ENCODE measurements around the gene CHTF18. TPM values are rescaled to one million over a fixed set of nuclear protein-coding genes. Genes with fewer than 3 reads are reported as not detected.

The CHTF18 gene
- total and polyA plus RNA-seq, 2 of the 4 experiments (the other 2 are of a cell fraction) = 3.2 to 21.4 TPM

DNA sequence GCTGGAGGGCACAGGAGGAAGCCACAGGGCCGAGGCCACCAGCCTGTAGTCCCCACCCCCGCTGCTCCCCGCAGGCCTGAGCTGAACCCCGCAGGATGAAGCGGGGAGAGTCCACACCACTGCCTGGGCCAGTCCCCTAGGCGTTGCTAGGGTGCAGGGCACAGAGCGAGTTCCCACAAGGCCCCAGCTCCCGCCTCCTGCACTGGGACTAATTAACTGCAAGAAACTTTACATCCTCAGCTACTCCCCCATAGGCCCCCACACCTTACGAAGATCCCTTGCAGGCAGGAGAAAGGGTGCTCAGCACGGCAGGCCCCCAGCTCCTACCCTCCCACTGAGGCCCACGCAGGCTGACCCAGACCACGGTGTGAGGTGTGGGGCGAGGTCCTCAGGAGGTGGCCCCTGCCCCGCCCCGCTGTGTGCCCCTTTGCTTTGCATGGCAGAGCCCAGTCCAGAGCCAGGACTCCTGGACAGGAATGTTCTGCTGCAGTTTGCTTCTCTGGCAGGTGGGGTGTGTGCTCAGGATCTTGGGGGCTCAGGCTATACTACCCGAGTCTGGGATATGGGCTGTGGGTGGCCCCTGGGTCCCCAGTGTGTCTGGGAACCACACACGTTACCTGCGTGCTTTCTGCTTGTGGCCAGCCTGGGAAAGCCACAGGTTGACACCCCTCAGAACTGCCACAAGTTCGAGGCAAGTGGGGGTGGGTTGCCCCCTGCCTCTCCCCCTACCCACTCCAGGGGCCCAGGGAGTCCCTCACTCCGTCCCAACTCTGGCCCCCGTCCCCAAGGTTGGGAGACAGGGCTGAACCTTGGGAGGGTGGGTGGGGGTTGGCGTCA, 10.9 kb downstream of the CHTF18 start:
- in situ Hi-C loops (cut with MboI; ENCODE audit: low sequenced_read_pairs) (no loop called here), dilution Hi-C loops (cut with HindIII; ENCODE audit: low sequenced_read_pairs, unreplicated experiment) (no loop called here), intact Hi-C loops (cut with micrococcal nuclease) (no loop called here)
- ChIA-PET POLR2A (ENCODE audit: unreplicated experiment) (no interaction called here), CTCF (no interaction called here)
- Histone ChIP-seq H3K4me1 (ENCODE audit: control insufficient read depth, insufficient read depth, low read length) (no peaks in the 10 kb centered on the region), H3K79me1 (ENCODE audit: low read depth in 1 of 2, low read length in 2 of 2) (no peaks in the 10 kb centered on the region), H2BK5ac (ENCODE audit: low read depth, low read length, poor library complexity, severe bottlenecking) (no peak overlapping the region), H3K56ac (ENCODE audit: extremely low read depth, insufficient read depth, low read length) (no peak overlapping the region), H4K5ac (ENCODE audit: low read depth, low read length) (no peak overlapping the region), H3K23ac (ENCODE audit: low read depth, low read length) (no peak overlapping the region), H4K8ac (ENCODE audit: low read depth in 2 of 2, low read length in 2 of 2) (no peak overlapping the region), H2AK9ac (replicated peaks; ENCODE audit: low read depth, low read length, poor library complexity) (no peak overlapping the region), H3K9ac (ENCODE audit: low read depth, low read length) (no peak overlapping the region), H3K27me3 (ENCODE audit: control insufficient read depth, insufficient read depth, low read length) (peaks cover 20% of the 10 kb centered on the region), H2BK20ac (ENCODE audit: low read depth, low read length) (no peak overlapping the region), H2BK15ac (ENCODE audit: low read depth, low read length) (no peak overlapping the region), H3K14ac (replicated peaks; ENCODE audit: low read depth, low read length) (no peak overlapping the region), H2AFZ (replicated peaks; ENCODE audit: low read length, poor library complexity) (no peak overlapping the region), H3K27ac (ENCODE audit: insufficient read depth, low read length) (no peak overlapping the region), H3K9me1 (ENCODE audit: insufficient read depth, low read length) (no peaks in the 10 kb centered on the region), H4K20me1 (ENCODE audit: insufficient read depth, low read length) (no peaks in the 10 kb centered on the region), H4K91ac (ENCODE audit: insufficient read depth, low read depth, low read length) (no peak overlapping the region), H3K36me3 (ENCODE audit: control insufficient read depth, insufficient read depth, low read length) (peaks cover 1% of the 10 kb centered on the region; the same call in 1 of the 2 replicates), H3K4me2 (ENCODE audit: low read depth, low read length) (no peak overlapping the region), H2BK120ac (ENCODE audit: low read depth, low read length) (no peak overlapping the region), H3K18ac (ENCODE audit: low read depth, low read length) (no peak overlapping the region), H3K4me3 (ENCODE audit: insufficient read depth, low read depth, low read length) (no peak overlapping the region), H3K4ac (ENCODE audit: low read depth, low read length) (no peak overlapping the region), H3K9me3 (ENCODE audit: control insufficient read depth, insufficient read depth, low read length) (no peaks in the 10 kb centered on the region), H2AK5ac (ENCODE audit: low read depth, low read length) (no peak overlapping the region)
- no peak for DNase-seq
- no peak for ATAC-seq (ENCODE audit: low read depth)
- WGBS, 2 experiments (ENCODE audit: extremely low coverage in 2 of 2, insufficient read length in 1 of 2) = 74% methylated on average over 4 of the region's 22 CpGs; no CpG with 5 or more reads in 1 of the 2 experiments
- BruUV-seq (replicated peaks) = no TSS peak
- TF ChIP-seq, protein P1, sequence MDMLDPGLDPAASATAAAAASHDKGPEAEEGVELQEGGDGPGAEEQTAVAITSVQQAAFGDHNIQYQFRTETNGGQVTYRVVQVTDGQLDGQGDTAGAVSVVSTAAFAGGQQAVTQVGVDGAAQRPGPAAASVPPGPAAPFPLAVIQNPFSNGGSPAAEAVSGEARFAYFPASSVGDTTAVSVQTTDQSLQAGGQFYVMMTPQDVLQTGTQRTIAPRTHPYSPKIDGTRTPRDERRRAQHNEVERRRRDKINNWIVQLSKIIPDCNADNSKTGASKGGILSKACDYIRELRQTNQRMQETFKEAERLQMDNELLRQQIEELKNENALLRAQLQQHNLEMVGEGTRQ (IDR thresholded peaks at IDR 0.05; ENCODE audit: low read depth, low read length) = no peak
- TF ChIP-seq RCOR1 (IDR thresholded peaks at IDR 0.05; ENCODE audit: insufficient replicate concordance, low read length) (no peak), MXI1 (IDR thresholded peaks at IDR 0.05; ENCODE audit: borderline replicate concordance, low read depth, low read length) (no peak), RFX5 (IDR thresholded peaks at IDR 0.05; ENCODE audit: low read depth, low read length) (no peak), SMC3 (IDR thresholded peaks at IDR 0.05; ENCODE audit: low read depth, low read length) (no peak), RAD21 (IDR thresholded peaks at IDR 0.05; ENCODE audit: low read length) (no peak), MAZ (IDR thresholded peaks at IDR 0.05; ENCODE audit: borderline replicate concordance, low read depth, low read length) (no peak), BHLHE40 (IDR thresholded peaks at IDR 0.05; ENCODE audit: low read depth, low read length) (no peak), CEBPB (IDR thresholded peaks at IDR 0.05; ENCODE audit: low read depth, low read length) (no peak), NFE2L2 (IDR thresholded peaks at IDR 0.05; ENCODE audit: low read depth, low read length) (no peak)
